ENCODE measurements around the gene NGFR. TPM values are rescaled to one million over a fixed set of nuclear protein-coding genes. Genes with fewer than 3 reads are reported as not detected.

The NGFR gene
- total RNA-seq, 1 donor from 2014 or later, result 0.53 TPM

DNA sequence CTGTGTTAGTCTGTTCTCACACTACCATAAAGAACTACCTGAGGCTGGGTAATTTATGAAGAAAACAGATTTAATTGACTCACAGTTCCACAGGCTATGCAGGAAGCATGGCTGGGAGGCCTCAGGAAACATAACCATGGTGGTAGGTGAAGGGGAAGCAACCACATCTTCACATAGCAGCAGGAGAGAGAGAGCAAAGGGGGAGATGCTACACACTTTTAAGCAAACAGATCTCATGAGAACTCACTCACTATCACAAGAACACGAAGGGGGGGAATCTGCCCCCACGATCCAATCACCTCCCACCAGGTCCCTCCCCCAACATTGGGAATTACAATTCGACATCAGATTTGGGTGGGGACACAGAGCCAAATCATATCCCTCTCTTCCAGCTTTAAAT, 48.8 kb downstream of the NGFR start:
- no peak for FAIRE-seq

DNA sequence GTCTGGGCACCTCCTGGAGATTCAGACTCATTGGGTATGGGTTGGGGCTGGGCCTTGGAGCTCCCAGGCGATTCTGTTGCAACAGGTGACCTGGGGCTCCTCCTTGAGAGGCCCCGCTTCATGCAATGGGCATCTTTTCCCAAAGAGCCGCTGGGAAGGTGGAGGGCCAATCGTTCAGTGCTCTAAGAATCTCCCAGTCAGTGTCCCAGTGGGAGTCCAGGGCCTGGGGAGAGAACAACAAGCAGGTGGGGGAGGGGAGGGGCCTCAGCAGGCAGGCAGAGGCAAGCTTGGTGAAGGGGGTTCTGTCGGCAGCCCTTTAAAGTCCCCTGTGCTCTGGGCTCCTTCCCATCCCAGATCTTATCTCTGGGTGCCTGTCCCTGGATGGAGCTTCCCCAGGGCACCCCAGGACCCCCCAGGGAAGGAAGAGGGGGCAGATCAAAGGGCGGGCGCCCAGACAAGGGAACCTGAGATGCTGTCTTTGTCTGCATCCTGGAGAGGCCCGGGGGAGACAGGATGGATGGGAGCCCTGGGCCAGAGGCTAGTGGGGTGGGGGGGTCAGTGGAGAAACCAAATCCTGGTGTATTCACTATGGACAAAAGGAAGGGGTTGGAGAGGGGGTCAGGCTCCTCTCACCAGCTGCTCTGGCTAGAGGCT, 50.0 kb downstream of the NGFR start:
- FAIRE-seq (no peak), DNase-seq (ENCODE audit: low read depth) (no peak)
- no peaks in the 10 kb centered on the region for H3K36me3 ChIP-seq (ENCODE audit: control insufficient read depth, insufficient read depth, low read length)
- TF ChIP-seq, protein P1, sequence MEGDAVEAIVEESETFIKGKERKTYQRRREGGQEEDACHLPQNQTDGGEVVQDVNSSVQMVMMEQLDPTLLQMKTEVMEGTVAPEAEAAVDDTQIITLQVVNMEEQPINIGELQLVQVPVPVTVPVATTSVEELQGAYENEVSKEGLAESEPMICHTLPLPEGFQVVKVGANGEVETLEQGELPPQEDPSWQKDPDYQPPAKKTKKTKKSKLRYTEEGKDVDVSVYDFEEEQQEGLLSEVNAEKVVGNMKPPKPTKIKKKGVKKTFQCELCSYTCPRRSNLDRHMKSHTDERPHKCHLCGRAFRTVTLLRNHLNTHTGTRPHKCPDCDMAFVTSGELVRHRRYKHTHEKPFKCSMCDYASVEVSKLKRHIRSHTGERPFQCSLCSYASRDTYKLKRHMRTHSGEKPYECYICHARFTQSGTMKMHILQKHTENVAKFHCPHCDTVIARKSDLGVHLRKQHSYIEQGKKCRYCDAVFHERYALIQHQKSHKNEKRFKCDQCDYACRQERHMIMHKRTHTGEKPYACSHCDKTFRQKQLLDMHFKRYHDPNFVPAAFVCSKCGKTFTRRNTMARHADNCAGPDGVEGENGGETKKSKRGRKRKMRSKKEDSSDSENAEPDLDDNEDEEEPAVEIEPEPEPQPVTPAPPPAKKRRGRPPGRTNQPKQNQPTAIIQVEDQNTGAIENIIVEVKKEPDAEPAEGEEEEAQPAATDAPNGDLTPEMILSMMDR (IDR thresholded peaks at IDR 0.05; ENCODE audit: insufficient read depth, low read length, severe bottlenecking), result no peak
- H3K27me3 ChIP-seq (ENCODE audit: control insufficient read depth, insufficient read depth, low read length), result no peaks in the 10 kb centered on the region
- H3K4me3 ChIP-seq (ENCODE audit: low read depth, low read length), result no peak overlapping the region

More for the DNA sequence above, 48.8 kb downstream of the NGFR start:
- DNase-seq (ENCODE audit: low read depth), result no peak
- Histone ChIP-seq H3K36me3 (ENCODE audit: control insufficient read depth, insufficient read depth, low read length) (no peaks in the 10 kb centered on the region), H3K4me3 (ENCODE audit: low read depth, low read length) (no peak overlapping the region), H3K27me3 (ENCODE audit: control insufficient read depth, insufficient read depth, low read length) (no peaks in the 10 kb centered on the region)
- TF ChIP-seq, protein P1 (IDR thresholded peaks at IDR 0.05; ENCODE audit: insufficient read depth, low read length, severe bottlenecking), result no peak

DNA sequence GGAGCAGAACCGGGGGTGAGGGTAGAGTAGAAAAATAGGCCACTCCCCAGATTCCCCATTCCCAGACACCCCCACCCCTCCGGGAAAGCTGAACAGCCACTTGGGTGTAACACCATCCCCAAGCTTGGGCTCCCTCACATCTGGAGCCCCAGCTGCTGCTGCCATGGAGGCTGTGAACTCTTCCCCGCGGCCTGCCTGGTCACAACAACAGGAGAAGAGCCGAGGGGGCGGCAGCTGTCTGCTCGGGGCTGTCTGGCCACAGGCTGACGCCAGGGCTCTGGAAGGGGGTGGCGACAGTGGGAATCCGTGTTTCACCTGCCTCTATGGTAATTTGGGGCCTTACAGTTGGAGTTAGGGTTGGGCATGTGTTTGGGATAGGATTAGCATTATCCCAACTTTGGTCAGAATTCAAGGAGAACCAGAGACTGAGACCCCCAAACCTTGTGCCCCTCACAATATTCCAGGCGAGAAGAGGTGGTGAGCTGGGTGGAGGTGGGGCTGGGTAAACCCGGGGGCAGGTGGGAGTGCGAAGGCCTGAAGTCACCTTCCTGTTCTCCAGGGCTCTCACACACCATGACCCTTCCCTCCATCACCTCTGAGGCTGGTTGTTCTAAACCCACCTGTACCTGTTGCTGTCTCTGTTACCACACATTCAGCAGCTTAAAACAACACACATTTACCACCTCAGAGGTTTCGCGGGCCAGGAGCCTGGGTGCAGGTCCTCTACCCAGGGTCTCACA, 50.9 kb downstream of the NGFR start:
- no peak for FAIRE-seq
- TF ChIP-seq, protein P1 (IDR thresholded peaks at IDR 0.05; ENCODE audit: insufficient read depth, low read length, severe bottlenecking), result no peak
- H3K4me3 ChIP-seq (ENCODE audit: low read depth, low read length), result no peak overlapping the region
- no peak for DNase-seq (ENCODE audit: low read depth)
- H3K27me3 ChIP-seq (ENCODE audit: control insufficient read depth, insufficient read depth, low read length), result no peaks in the 10 kb centered on the region
- no peaks in the 10 kb centered on the region for H3K36me3 ChIP-seq (ENCODE audit: control insufficient read depth, insufficient read depth, low read length)

DNA sequence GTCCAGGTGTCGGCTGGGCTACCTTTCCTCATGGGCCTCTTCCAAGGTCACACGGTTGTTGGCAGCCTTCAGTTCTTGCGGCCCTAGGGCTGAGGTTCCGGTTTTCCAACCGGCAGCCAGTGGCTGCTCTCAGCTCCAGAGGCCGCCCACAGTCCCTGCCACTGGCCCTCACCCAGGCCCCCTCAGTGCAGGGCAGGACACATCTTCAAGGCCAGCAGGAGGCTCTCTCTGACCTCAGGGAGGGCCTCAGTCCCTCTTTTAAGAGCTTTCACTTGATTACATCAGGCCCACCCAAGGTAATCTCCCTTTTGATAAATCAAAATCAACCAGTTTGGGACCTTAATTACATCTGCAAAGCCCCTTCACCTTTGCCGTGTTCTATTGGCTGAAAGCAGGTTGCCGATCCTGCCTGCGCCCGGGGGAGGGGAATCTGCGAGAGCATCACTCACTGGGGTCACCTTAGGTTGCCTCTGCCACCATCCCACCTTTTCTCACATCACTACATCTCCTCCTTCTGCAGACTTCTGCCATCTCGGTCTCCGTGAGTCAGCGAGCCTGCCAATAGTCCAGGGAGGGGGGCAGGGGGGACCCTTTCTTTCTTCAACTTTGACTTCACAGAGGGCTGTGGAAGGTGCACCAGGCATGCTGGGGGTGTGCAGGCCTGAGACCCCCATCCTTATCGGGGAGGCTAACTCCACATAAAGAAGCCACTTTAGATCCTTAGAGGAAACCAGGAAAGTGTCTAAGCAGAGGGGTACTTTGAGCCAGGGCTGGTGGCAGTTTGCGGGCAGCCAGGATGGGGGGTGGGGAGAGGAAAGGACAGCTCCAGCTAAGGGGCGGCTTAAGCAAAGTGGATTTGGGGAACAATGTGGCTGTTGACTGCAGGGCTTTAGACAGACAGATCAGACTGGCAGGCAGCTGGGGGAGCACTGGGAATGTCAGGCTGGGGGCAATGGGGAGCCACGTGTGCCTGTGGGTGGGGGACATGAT, 51.7 kb downstream of the NGFR start:
- no peak for DNase-seq (ENCODE audit: low read depth)
- TF ChIP-seq, protein P1 (IDR thresholded peaks at IDR 0.05; ENCODE audit: insufficient read depth, low read length, severe bottlenecking), result no peak
- FAIRE-seq, result no peak
- Histone ChIP-seq H3K36me3 (ENCODE audit: control insufficient read depth, insufficient read depth, low read length) (no peaks in the 10 kb centered on the region), H3K27me3 (ENCODE audit: control insufficient read depth, insufficient read depth, low read length) (peaks cover 2% of the 10 kb centered on the region), H3K4me3 (ENCODE audit: low read depth, low read length) (no peak overlapping the region)

DNA sequence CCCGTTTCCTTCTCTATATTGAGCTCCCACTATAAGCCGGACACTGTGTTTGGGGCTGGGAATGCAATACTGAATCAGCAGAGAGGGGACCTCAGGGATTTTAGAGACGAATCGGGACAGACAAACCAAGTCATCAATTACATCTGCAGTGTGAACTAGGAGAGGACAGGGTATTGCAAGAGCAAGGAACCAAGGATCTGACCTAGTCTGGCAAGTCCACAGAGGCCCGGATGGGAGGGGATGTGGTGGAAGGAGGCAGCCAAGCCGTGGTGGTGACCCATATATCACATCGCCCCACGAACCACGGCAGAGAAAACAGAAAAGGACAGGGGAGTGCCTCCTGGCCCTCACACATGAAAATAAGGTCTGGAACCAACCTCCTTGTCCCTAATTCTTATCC, 52.5 kb downstream of the NGFR start:
- peaks cover 2% of the 10 kb centered on the region for H3K27me3 ChIP-seq (ENCODE audit: control insufficient read depth, insufficient read depth, low read length)
- FAIRE-seq (no peak), DNase-seq (ENCODE audit: low read depth) (no peak)
- TF ChIP-seq, protein P1 (IDR thresholded peaks at IDR 0.05; ENCODE audit: insufficient read depth, low read length, severe bottlenecking), result no peak
- H3K4me3 ChIP-seq (ENCODE audit: low read depth, low read length), result no peak overlapping the region
- no peaks in the 10 kb centered on the region for H3K36me3 ChIP-seq (ENCODE audit: control insufficient read depth, insufficient read depth, low read length)

All from bronchial epithelial cell (primary cell).